Endodermal cell (in vitro differentiated cells): ENCODE measurements around the gene NPAS1. TPM values are rescaled to one million over a fixed set of nuclear protein-coding genes. Genes with fewer than 3 reads are reported as not detected.
A peak's percentile ranks its signal among the peaks of the same experiment; 100 is the strongest.

Source experiments
- DNase-seq: peaks from one replicate; pipeline ENCODE4 v3.0.0-alpha.2; 2017
- H3K27ac ChIP-seq: 2 replicates; pipeline ENCODE4 v1.5.1; 2013; ENCODE audit warnings: mild to moderate bottlenecking, low read depth, low read length, moderate library complexity
- H3K27me3 ChIP-seq: 2 replicates; pipeline ENCODE4 v1.6.1; 2013; ENCODE audit warnings: mild to moderate bottlenecking, low read length, moderate library complexity; ENCODE audit not compliant: insufficient read depth, control insufficient read depth, poor library complexity, severe bottlenecking
- H3K36me3 ChIP-seq: 2 replicates; pipeline ENCODE4 v1.7.0; 2013; ENCODE audit warnings: mild to moderate bottlenecking, low read length, moderate library complexity; ENCODE audit not compliant: control insufficient read depth, insufficient read depth
- H3K4me1 ChIP-seq: one replicate; pipeline ENCODE4 v1.7.0; 2013; ENCODE audit warnings: low read length; ENCODE audit not compliant: control insufficient read depth, insufficient read depth
- H3K4me3 ChIP-seq: 2 replicates; pipeline ENCODE4 v1.5.1; 2013; ENCODE audit warnings: mild to moderate bottlenecking, low read length, moderate library complexity
- H3K9ac ChIP-seq: 2 replicates; pipeline ENCODE4 v1.6.1; 2013; ENCODE audit warnings: mild to moderate bottlenecking, low read length, moderate library complexity; ENCODE audit not compliant: poor library complexity, severe bottlenecking; ENCODE audit errors: extremely low read depth
- H3K9me3 ChIP-seq: 2 replicates; pipeline ENCODE4 v1.6.1; 2013; ENCODE audit warnings: mild to moderate bottlenecking, low read length, moderate library complexity; ENCODE audit not compliant: control insufficient read depth
- H3K27ac Mint-ChIP-seq: 2 replicates; pipeline ENCODE4 v1.8.0; 2020; ENCODE audit warnings: mixed read lengths
- H3K27me3 Mint-ChIP-seq: 2 replicates; pipeline ENCODE4 v1.8.0; 2021; ENCODE audit warnings: mild to moderate bottlenecking, mixed read lengths; ENCODE audit not compliant: insufficient read depth
- H3K36me3 Mint-ChIP-seq: 2 replicates; pipeline ENCODE4 v1.8.0; 2020; ENCODE audit warnings: low read depth, mixed read lengths
- H3K4me1 Mint-ChIP-seq: 2 replicates; pipeline ENCODE4 v1.8.0; 2020; ENCODE audit warnings: mixed read lengths
- H3K4me3 Mint-ChIP-seq: 2 replicates; pipeline ENCODE4 v1.8.0; 2020; ENCODE audit warnings: mild to moderate bottlenecking, moderate library complexity, mixed read lengths
- H3K9me3 Mint-ChIP-seq: 2 replicates; pipeline ENCODE4 v1.8.0; 2020; ENCODE audit warnings: mild to moderate bottlenecking, mixed read lengths
- CTCF ChIP-seq: fragments of 200-600 bp; sonication (generic); conservative IDR thresholded peaks from 2 replicates; pipeline ENCODE4 v1.5.0; 2021; ENCODE audit warnings: antibody characterized with exemption, mild to moderate bottlenecking
- WGBS, 2 experiments: methylation state at CpG; one replicate each; pipeline versions ENCODE4 v1.1.5 to v1.1.7; 2013; ENCODE audit warnings: missing lambda C conversion rate in 2 of 2, mixed read lengths in 1 of 2; ENCODE audit not compliant: insufficient coverage in 1 of 2, insufficient read length in 1 of 2; 5-methylcytosine and 5-hydroxymethylcytosine counted together
- total RNA-seq, 2 donors: library from RNA; stranded (reverse); fragmentation: NEBNext Ultra II Directional in 1 of 2; extraction: Animal tissue kit (Norgen Biotek cat#: 25700) in 1 of 2; gene quantifications; 2 replicates in 1 of 2; 3 replicates in 1 of 2; pipeline ENCODE4 v1.2.1, GENCODE V29; 2021

NPAS1 gene
- total RNA-seq, 2 donors from 2014 or later = 6.9 to 8.7 TPM

- WGBS, 2 experiments = 91 to 98% methylated on average over 10 to 12 of the region's 12 CpGs
Measured at GRCh38 chr19:47071731-47072130, 52.1 kb downstream of the NPAS1 start.

GRCh38 chr19:47072323-47072722, 52.7 kb downstream of the NPAS1 start:
- Histone ChIP-seq H3K27me3 (no peaks in the 10 kb centered on the region), H3K27ac (no peak overlapping the region), H3K9me3 (no peaks in the 10 kb centered on the region), H3K36me3 (peaks cover 60% of the 10 kb centered on the region), H3K4me1 (no peaks in the 10 kb centered on the region), H3K4me3 (no peak overlapping the region), H3K9ac (no peak overlapping the region)
- no peaks in the 10 kb centered on the region for H3K9me3 Mint-ChIP-seq
- DNase-seq = no peak
- H3K4me1 Mint-ChIP-seq = no peaks in the 10 kb centered on the region
- TF ChIP-seq CTCF = peak; percentile 41
- no peak overlapping the region for H3K4me3 Mint-ChIP-seq
- WGBS, 2 experiments = 96 to 100% methylated on average over 6 to 8 of the region's 17 CpGs
- H3K27me3 Mint-ChIP-seq = no peaks in the 10 kb centered on the region
- H3K27ac Mint-ChIP-seq = no peak overlapping the region
- peaks cover 63% of the 10 kb centered on the region for H3K36me3 Mint-ChIP-seq

More at GRCh38 chr19:47071731-47072130, 52.1 kb downstream of the NPAS1 start:
- H3K27me3 ChIP-seq = no peaks in the 10 kb centered on the region
- no peaks in the 10 kb centered on the region for H3K4me1 Mint-ChIP-seq
- H3K4me1 ChIP-seq = no peaks in the 10 kb centered on the region
- no peaks in the 10 kb centered on the region for H3K9me3 ChIP-seq
- H3K4me3 ChIP-seq = no peak overlapping the region
- H3K27ac Mint-ChIP-seq = no peak overlapping the region
- H3K36me3 ChIP-seq = peaks cover 54% of the 10 kb centered on the region
- no peaks in the 10 kb centered on the region for H3K27me3 Mint-ChIP-seq
- no peak for DNase-seq
- no peak for TF ChIP-seq CTCF
- H3K4me3 Mint-ChIP-seq = no peak overlapping the region
- H3K9ac ChIP-seq = no peak overlapping the region
- no peak overlapping the region for H3K27ac ChIP-seq
- H3K9me3 Mint-ChIP-seq = no peaks in the 10 kb centered on the region
- H3K36me3 Mint-ChIP-seq = peaks cover 57% of the 10 kb centered on the region

- WGBS, 2 experiments = 95 to 98% methylated on average over 8 to 10 of the region's 10 CpGs
- Histone ChIP-seq H3K9ac (no peak overlapping the region), H3K27me3 (no peaks in the 10 kb centered on the region), H3K4me1 (no peaks in the 10 kb centered on the region), H3K9me3 (no peaks in the 10 kb centered on the region), H3K27ac (no peak overlapping the region), H3K36me3 (peaks cover 64% of the 10 kb centered on the region), H3K4me3 (no peak overlapping the region)
- no peaks in the 10 kb centered on the region for H3K27me3 Mint-ChIP-seq
- no peaks in the 10 kb centered on the region for H3K4me1 Mint-ChIP-seq
- H3K9me3 Mint-ChIP-seq = no peaks in the 10 kb centered on the region
- H3K36me3 Mint-ChIP-seq = peaks cover 60% of the 10 kb centered on the region
- DNase-seq = no peak
- H3K27ac Mint-ChIP-seq = no peak overlapping the region
- H3K4me3 Mint-ChIP-seq = no peak overlapping the region
- TF ChIP-seq CTCF = no peak
Measured at GRCh38 chr19:47073574-47073973, 53.9 kb downstream of the NPAS1 start.
